A673 (cell line): ENCODE data around the gene ASXL1. TPM values are rescaled to one million over a fixed set of nuclear protein-coding genes. Genes with fewer than 3 reads are reported as not detected.
"Not testable (repeated sequence)": the region's sequence is repeated elsewhere in the genome, so short reads cannot be mapped to it uniquely, and the experiment has no call there.

ENCODE experiments used
- BruUV-seq: library from RNA; stranded (reverse); fragments of 400-500 nt; replicated peaks from 2 replicates; lab custom pipeline; 2021; lab: Mats Ljungman, UMichigan
- CTCF ChIA-PET: fragments of 300-600 bp; sonication (Branson Sonifier 250); formaldehyde crosslinking; loops from one replicate; lab custom pipeline; 2022; ENCODE audit warnings: antibody characterized with exemption; lab: Charles Lee
- POLR2A ChIA-PET: fragments of 300-600 bp; sonication (Branson Sonifier 250); formaldehyde crosslinking; loops from one replicate; lab custom pipeline; 2022; ENCODE audit warnings: antibody characterized with exemption; ENCODE audit not compliant: low non-redundant PET; lab: Charles Lee
- DNase-seq: peaks from one replicate; pipeline ENCODE4 v3.0.0-alpha.2; 2015; ENCODE audit warnings: low spot score
- H3K27ac ChIP-seq: fragments of 200-600 bp; sonication (generic); 2 replicates; pipeline ENCODE4 v1.5.1; 2016; ENCODE audit warnings: mixed run types, low read depth, mild to moderate bottlenecking, mixed read lengths, antibody characterized with exemption, low read length; ENCODE audit not compliant: poor library complexity, severe bottlenecking
- H3K27me3 ChIP-seq: fragments of 200-600 bp; sonication (generic); replicated peaks from 2 replicates; pipeline ENCODE4 v1.6.1; 2017; ENCODE audit warnings: mixed run types, low read depth, mild to moderate bottlenecking, mixed read lengths, antibody characterized with exemption, low read length; ENCODE audit not compliant: insufficient read depth, poor library complexity
- H3K36me3 ChIP-seq: fragments of 200-600 bp; sonication (generic); 2 replicates; pipeline ENCODE4 v1.6.1; 2016; ENCODE audit warnings: mixed run types, mild to moderate bottlenecking, mixed read lengths, antibody characterized with exemption, low read length; ENCODE audit not compliant: insufficient read depth, poor library complexity, severe bottlenecking
- H3K4me1 ChIP-seq: fragments of 200-600 bp; sonication (generic); 2 replicates; pipeline ENCODE4 v1.6.1; 2017; ENCODE audit warnings: mixed run types, mild to moderate bottlenecking, mixed read lengths, antibody characterized with exemption, low read length; ENCODE audit not compliant: insufficient read depth, poor library complexity, severe bottlenecking
- H3K4me3 ChIP-seq: fragments of 200-600 bp; sonication (generic); 2 replicates; pipeline ENCODE4 v1.5.1; 2016; ENCODE audit warnings: low read depth, mixed run types, mild to moderate bottlenecking, mixed read lengths, low read length; ENCODE audit not compliant: poor library complexity, severe bottlenecking
- H3K9me3 ChIP-seq: fragments of 200-600 bp; sonication (generic); 2 replicates; pipeline ENCODE4 v1.6.1; 2016; ENCODE audit warnings: mixed run types, low read depth, mild to moderate bottlenecking, mixed read lengths, antibody characterized with exemption, low read length; ENCODE audit not compliant: poor library complexity, severe bottlenecking
- EZH2 ChIP-seq: fragments of 200-600 bp; sonication (generic); IDR thresholded peaks from 2 replicates; pipeline ENCODE4 v1.6.1; 2017; ENCODE audit warnings: borderline replicate concordance, low read depth, mild to moderate bottlenecking, mixed read lengths, antibody characterized with exemption, low read length; ENCODE audit not compliant: poor library complexity, severe bottlenecking
- intact Hi-C: fragments of 100-400 bp; cut with micrococcal nuclease; formaldehyde crosslinking; loops from one replicate; pipeline ENCODE4 v1.10.0; 2022; ENCODE audit not compliant: unreplicated experiment
- total RNA-seq: library from RNA; stranded (reverse); gene quantifications from 2 replicates; pipeline ENCODE4 v1.2.3, GENCODE V29; 2021
- TF ChIP-seq, protein P1 (sequence below): fragments of 300-800, 200-600 bp; sonication (generic); conservative IDR thresholded peaks from 2 replicates; pipeline ENCODE4 v1.5.1; 2017; ENCODE audit warnings: low read depth, mild to moderate bottlenecking, antibody characterized with exemption, low read length, moderate library complexity, mixed read lengths

The ASXL1 gene
- total RNA-seq, 1 experiment from 2014 or later = 101 TPM

DNA sequence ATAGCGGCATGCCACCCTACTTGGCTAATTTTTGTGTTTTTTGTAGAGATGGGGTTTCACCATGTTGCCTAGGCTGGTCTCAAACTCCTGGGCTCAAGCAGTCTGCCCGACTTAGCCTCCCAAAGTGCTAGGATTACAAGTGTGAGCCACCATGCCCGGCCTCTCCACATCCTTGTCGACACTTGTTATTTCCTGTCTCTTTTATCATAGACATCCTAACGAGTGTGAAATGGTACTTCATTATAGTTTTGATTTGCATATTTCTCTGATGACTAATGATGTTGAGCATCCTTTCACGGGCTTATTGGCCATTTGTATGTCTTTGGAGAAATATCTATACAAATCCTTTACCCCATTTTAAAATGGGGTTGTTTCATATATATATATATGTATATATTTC lies 39.0 kb upstream of the ASXL1 start:
- no peak for DNase-seq
- Histone ChIP-seq H3K4me1 (no peaks in the 10 kb centered on the region), H3K36me3 (peaks cover 5% of the 10 kb centered on the region), H3K9me3 (no peaks in the 10 kb centered on the region), H3K27me3 (no peaks in the 10 kb centered on the region), H3K27ac (no peak overlapping the region), H3K4me3 (no peak overlapping the region)
- CTCF ChIA-PET = no interaction called here
- TF ChIP-seq, protein P1, sequence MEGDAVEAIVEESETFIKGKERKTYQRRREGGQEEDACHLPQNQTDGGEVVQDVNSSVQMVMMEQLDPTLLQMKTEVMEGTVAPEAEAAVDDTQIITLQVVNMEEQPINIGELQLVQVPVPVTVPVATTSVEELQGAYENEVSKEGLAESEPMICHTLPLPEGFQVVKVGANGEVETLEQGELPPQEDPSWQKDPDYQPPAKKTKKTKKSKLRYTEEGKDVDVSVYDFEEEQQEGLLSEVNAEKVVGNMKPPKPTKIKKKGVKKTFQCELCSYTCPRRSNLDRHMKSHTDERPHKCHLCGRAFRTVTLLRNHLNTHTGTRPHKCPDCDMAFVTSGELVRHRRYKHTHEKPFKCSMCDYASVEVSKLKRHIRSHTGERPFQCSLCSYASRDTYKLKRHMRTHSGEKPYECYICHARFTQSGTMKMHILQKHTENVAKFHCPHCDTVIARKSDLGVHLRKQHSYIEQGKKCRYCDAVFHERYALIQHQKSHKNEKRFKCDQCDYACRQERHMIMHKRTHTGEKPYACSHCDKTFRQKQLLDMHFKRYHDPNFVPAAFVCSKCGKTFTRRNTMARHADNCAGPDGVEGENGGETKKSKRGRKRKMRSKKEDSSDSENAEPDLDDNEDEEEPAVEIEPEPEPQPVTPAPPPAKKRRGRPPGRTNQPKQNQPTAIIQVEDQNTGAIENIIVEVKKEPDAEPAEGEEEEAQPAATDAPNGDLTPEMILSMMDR = no peak
- TF ChIP-seq EZH2 = no peak
- intact Hi-C loops = no loop called here
- no TSS peak for BruUV-seq
- POLR2A ChIA-PET = no interaction called here

DNA sequence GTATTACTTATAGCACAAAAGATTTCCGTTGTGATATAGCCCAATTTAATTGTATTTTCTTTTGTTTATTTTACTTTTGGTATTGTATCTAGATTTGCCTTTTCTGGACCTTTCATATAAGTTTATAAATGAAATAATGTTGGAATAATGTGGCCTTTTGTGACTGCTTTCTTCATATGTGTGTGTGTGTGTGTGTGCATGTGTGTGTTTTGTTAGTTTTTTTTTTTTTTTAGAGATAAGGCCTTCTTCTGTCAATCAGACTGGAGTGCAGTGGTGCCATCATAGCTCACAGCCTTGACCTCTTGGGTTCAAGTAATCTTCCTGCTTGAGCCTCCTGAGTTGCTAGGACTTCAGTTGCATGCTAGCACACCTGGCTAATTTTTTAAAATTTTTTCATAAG lies 37.8 kb upstream of the ASXL1 start:
- Histone ChIP-seq H3K4me1 (no peaks in the 10 kb centered on the region), H3K36me3 (peaks cover 5% of the 10 kb centered on the region), H3K27me3 (no peaks in the 10 kb centered on the region), H3K4me3 (no peak overlapping the region), H3K27ac (no peak overlapping the region), H3K9me3 (no peaks in the 10 kb centered on the region)
- intact Hi-C loops = no loop called here
- DNase-seq = no peak
- ChIA-PET CTCF (no interaction called here), POLR2A (no interaction called here)
- BruUV-seq = no TSS peak
- TF ChIP-seq, protein P1 = no peak
- TF ChIP-seq EZH2 = no peak

DNA sequence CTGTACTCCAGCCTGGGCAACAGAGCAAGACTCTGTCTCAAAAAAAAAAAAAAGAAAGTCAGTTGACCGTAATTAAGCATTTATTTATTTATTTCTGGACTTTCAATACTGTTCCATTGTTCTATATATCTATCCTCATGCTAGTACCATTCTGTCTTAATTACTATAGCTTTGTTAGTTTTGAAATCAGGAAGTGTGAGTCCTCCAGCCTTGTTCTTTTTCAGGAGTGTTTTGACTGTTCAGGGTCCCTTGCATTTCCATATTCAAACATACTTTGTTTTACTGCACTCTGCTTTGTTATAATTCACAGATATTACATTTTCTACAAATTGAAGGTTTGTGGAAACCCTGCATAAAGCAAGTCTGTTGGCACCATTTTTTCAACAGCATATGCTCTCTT lies 36.7 kb upstream of the ASXL1 start:
- H3K9me3 ChIP-seq = no peaks in the 10 kb centered on the region
- H3K4me3 ChIP-seq = no peak overlapping the region
- no peak overlapping the region for H3K27ac ChIP-seq
- intact Hi-C loops = no loop called here
- ChIA-PET POLR2A (no interaction called here), CTCF (no interaction called here)
- H3K27me3 ChIP-seq = no peaks in the 10 kb centered on the region
- TF ChIP-seq EZH2 = no peak
- TF ChIP-seq, protein P1 = no peak
- H3K4me1 ChIP-seq = no peaks in the 10 kb centered on the region
- no TSS peak for BruUV-seq
- DNase-seq = no peak
- peaks cover 5% of the 10 kb centered on the region for H3K36me3 ChIP-seq

- POLR2A ChIA-PET, CTCF ChIA-PET, H3K27me3 ChIP-seq, H3K27ac ChIP-seq, BruUV-seq, H3K36me3 ChIP-seq, H3K4me1 ChIP-seq, intact Hi-C loops, H3K4me3 ChIP-seq, H3K9me3 ChIP-seq, DNase-seq: not testable (repeated sequence)
Measured at GRCh38 chr20:32322260-32322659, 35.9 kb upstream of the ASXL1 start.

- H3K4me3 ChIP-seq, intact Hi-C loops, POLR2A ChIA-PET, H3K9me3 ChIP-seq, H3K27me3 ChIP-seq, CTCF ChIA-PET, BruUV-seq, H3K36me3 ChIP-seq, H3K4me1 ChIP-seq, DNase-seq, H3K27ac ChIP-seq: not testable (repeated sequence)
Measured at GRCh38 chr20:32323761-32324160, 34.4 kb upstream of the ASXL1 start.
